Measurements from ENCODE around the gene SRF. TPM values are rescaled to one million over a fixed set of nuclear protein-coding genes. Genes with fewer than 3 reads are reported as not detected.
A peak's percentile ranks its signal among the peaks of the same experiment; 100 is the strongest.

The SRF gene
- total RNA-seq, 3 donors from 2014 or later: 19.5 to 87.1 (median 26.3) TPM

DNA sequence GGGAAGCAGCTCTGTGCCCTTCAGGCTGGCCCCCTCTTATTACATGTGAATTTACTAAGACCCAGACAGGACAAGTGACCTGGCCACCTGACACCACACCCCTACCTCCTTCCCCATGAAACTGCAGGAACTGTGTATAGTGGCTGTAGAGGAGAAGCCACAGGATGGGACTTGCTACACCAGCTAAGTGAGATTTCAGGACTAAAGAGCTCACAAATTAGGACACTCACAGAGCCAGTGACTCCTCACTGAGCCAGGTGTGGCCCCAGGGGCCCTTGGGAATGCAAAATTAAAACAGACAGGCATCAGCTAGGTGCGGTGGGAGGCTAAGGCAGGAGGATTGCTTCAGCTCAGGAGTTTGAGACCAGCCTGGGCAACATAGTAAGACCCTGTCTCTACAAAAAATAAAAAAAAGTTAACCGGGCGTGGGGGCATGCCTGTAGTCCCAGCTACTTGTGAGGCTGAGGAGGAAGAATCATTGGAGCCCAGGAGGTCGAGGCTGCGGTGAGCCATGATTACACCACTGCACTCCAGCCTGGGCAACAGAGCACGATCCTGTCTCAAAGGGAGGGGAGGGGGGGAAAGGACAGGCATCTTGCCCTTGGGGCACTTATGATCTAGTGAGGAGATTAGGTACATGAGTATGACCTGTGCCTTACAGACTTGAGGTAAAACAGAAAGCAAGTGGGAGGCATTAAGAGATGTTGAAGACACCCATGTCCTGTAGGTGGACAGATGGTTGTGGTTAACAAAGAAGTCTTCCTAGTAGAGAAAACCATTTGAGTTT, 23.2 kb upstream of the SRF start:
- Histone ChIP-seq H3K36me3 (ENCODE audit: low read depth) (no peaks in the 10 kb centered on the region), H3K4me1 (ENCODE audit: low read depth) (peaks cover 22% of the 10 kb centered on the region), H3K4me3 (no peak overlapping the region), H3K9me3 (no peaks in the 10 kb centered on the region)
- intact Hi-C loops (cut with DNase I, micrococcal nuclease): loop anchor here (5.0 to 10.0 kb wide), 2 partner anchors 241 to 243 kb away; no protein-coding TSS in a partner anchor
- TF ChIP-seq, protein P1, sequence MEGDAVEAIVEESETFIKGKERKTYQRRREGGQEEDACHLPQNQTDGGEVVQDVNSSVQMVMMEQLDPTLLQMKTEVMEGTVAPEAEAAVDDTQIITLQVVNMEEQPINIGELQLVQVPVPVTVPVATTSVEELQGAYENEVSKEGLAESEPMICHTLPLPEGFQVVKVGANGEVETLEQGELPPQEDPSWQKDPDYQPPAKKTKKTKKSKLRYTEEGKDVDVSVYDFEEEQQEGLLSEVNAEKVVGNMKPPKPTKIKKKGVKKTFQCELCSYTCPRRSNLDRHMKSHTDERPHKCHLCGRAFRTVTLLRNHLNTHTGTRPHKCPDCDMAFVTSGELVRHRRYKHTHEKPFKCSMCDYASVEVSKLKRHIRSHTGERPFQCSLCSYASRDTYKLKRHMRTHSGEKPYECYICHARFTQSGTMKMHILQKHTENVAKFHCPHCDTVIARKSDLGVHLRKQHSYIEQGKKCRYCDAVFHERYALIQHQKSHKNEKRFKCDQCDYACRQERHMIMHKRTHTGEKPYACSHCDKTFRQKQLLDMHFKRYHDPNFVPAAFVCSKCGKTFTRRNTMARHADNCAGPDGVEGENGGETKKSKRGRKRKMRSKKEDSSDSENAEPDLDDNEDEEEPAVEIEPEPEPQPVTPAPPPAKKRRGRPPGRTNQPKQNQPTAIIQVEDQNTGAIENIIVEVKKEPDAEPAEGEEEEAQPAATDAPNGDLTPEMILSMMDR (IDR thresholded peaks at IDR 0.05): no peak
- no peak for ATAC-seq
- DNase-seq: no peak

DNA sequence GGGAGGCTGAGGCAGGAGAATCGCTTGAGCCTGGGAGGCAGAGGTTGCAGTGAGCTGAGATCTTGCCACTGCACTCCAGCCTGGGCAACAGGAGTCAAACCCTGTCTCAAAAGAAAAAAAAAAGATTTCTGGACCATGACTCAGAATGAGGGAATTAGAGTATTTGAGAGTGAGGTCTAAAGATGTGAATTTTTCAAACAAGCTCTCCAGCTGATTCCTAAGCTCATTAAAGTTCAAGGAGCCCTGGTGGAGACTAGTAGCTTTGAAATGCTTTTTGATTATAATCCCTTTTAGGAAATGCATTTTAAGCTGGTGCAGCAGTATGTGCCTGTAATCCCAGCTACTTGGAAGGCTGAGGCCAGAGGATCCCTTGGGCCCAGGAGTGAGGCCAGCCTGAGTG, 21.8 kb upstream of the SRF start:
- TF ChIP-seq, protein P1 (IDR thresholded peaks at IDR 0.05): no peak
- intact Hi-C loops (cut with DNase I, micrococcal nuclease): loop anchor here (5.0 to 10.0 kb wide), 2 partner anchors 242 to 244 kb away; no protein-coding TSS in a partner anchor
- H3K36me3 ChIP-seq (ENCODE audit: low read depth): no peaks in the 10 kb centered on the region
- H3K4me3 ChIP-seq: no peak overlapping the region
- H3K9me3 ChIP-seq: no peaks in the 10 kb centered on the region
- ATAC-seq: no peak
- peaks cover 14% of the 10 kb centered on the region for H3K4me1 ChIP-seq (ENCODE audit: low read depth)
- no peak for DNase-seq

DNA sequence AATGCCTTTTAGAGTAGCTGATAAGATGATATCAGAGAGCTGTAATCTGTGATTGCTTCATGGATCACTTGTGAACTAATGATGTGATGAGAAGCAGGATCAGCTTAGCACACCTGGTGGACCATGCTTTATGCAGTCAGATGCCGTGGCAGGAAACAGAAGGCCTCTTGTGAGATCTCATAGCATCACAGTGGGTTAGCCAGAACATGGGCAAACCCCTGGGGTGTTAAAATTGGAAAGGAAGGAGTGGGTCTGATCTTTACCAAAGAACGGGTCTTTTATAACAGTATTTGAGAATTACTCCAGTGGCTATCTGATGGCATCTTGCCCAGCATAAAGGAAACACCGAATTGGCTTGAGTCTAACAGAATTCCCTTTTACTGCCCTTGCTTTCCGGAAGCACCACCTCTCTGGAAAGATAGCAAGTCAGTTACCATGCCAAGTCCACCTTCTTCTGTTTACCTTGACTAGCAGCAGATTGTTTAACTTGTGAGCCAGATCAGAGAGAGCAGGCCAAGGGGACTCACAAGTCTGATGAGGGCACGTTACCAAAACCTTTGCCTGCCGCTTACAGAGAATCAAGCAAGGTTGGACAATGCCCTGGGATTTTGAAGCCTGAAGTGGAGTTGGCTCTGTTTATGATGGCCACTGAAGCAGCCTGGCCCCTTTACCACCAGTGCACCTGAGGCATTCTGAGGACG, 20.9 kb upstream of the SRF start:
- peak in 1 of 3 donors; percentile 56 for DNase-seq
- ATAC-seq: peak; percentile 94
- no peaks in the 10 kb centered on the region for H3K36me3 ChIP-seq (ENCODE audit: low read depth)
- no peak overlapping the region for H3K4me3 ChIP-seq
- intact Hi-C loops (cut with DNase I, micrococcal nuclease): no loop called here
- TF ChIP-seq, protein P1 (IDR thresholded peaks at IDR 0.05): no peak
- H3K9me3 ChIP-seq: no peaks in the 10 kb centered on the region
- H3K4me1 ChIP-seq (ENCODE audit: low read depth): peaks cover 14% of the 10 kb centered on the region

DNA sequence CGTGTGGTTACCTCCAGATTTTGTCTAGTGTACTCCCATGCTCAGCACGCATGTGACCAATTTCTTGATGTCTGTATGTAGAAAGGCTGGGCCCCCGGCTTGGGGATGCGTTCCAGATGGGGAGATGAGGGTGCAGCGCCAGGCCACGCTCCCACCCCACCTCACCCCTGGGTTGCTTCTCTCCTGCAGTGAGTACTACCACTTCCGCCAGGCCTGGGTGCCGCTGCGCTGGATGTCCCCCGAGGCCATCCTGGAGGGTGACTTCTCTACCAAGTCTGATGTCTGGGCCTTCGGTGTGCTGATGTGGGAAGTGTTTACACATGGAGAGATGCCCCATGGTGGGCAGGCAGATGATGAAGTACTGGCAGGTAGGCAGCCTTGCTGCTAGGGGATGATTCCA, 11.5 kb upstream of the SRF start:
- ATAC-seq (no peak), DNase-seq (no peak)
- intact Hi-C loops (cut with DNase I, micrococcal nuclease): no loop called here
- TF ChIP-seq, protein P1 (IDR thresholded peaks at IDR 0.05): no peak
- no peaks in the 10 kb centered on the region for H3K4me1 ChIP-seq (ENCODE audit: low read depth)
- H3K4me3 ChIP-seq: no peak overlapping the region
- H3K36me3 ChIP-seq (ENCODE audit: low read depth): no peaks in the 10 kb centered on the region
- H3K9me3 ChIP-seq: no peaks in the 10 kb centered on the region

DNA sequence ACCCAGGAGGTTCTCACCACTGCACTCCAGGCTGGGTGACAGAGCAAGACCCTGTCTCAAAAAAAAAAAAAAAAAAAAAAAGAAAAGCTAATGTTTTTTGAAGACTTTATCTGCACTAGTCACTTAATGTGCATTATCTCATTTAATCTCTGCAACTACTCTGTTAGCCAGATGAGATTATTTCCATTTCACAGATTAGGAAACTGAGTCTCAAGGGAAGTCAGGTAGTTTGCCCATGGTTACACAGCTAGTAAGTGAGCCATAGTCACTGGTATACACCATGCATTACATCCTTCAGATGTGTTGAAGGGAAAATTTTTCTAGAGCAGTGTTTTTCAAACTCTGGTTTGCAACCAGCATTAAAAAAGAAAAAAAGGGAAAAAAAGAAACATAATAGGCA, 7.2 kb upstream of the SRF start:
- ATAC-seq (no peak), DNase-seq (no peak)
- Histone ChIP-seq H3K9me3 (no peaks in the 10 kb centered on the region), H3K4me1 (ENCODE audit: low read depth) (no peaks in the 10 kb centered on the region), H3K36me3 (ENCODE audit: low read depth) (no peaks in the 10 kb centered on the region), H3K4me3 (no peak overlapping the region)
- TF ChIP-seq, protein P1 (IDR thresholded peaks at IDR 0.05): no peak
- intact Hi-C loops (cut with DNase I, micrococcal nuclease): no loop called here

Measured in mucosa of descending colon (tissue), 3 donors.